ENCODE measurements around the gene FHIT.

Gene FHIT

DNA sequence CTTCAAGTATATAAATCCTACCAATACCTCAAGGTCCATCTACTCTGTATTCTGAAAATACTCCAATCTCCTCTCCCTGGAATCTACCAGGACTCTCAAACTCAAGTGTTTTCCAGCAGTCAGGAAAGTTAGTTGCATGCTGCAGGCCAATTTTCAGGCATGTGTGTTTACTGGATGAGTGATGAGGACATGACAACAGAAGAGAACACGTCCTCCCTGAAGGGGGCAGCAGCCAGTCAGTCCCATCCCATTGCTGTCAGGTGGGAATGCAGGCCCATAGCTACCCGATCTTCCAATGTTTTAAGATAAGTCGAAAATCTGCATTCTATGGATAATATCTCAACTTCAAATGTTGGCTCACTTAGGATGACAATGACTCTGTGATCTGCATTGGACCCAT is 496.2 kb downstream of the FHIT start:
- Histone ChIP-seq H3K27me3 (no peaks in the 10 kb centered on the region), H3K36me3 (no peaks in the 10 kb centered on the region), H3K4me1 (no peaks in the 10 kb centered on the region; the same call in 1 of the 2 replicates), H3K4me3 (ENCODE audit: low read depth, low read length) (no peak overlapping the region), H3K9me3 (no peaks in the 10 kb centered on the region)
- TF ChIP-seq, protein P1, sequence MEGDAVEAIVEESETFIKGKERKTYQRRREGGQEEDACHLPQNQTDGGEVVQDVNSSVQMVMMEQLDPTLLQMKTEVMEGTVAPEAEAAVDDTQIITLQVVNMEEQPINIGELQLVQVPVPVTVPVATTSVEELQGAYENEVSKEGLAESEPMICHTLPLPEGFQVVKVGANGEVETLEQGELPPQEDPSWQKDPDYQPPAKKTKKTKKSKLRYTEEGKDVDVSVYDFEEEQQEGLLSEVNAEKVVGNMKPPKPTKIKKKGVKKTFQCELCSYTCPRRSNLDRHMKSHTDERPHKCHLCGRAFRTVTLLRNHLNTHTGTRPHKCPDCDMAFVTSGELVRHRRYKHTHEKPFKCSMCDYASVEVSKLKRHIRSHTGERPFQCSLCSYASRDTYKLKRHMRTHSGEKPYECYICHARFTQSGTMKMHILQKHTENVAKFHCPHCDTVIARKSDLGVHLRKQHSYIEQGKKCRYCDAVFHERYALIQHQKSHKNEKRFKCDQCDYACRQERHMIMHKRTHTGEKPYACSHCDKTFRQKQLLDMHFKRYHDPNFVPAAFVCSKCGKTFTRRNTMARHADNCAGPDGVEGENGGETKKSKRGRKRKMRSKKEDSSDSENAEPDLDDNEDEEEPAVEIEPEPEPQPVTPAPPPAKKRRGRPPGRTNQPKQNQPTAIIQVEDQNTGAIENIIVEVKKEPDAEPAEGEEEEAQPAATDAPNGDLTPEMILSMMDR (IDR thresholded peaks at IDR 0.05; ENCODE audit: low read depth, low read length) = peak; percentile 79
- peak; percentile 59 for DNase-seq

DNA sequence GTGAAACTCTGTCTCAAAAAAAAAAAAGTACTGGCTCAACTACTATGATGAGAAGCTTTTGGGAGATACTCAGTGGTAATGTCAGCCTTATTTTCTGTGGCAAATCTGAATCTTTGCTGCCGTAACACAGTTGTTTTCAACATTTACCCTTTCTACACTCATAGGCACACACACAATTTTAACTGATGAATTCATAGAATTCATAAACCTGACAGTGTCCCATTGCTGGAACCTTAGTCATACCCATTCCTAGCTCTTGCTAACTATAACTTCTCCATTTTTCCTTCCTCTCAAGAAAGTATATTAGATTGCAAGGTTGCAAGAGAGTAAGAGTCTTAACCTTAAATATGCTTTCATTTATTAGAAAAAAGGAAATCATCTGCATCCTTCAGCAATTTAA is 496.6 kb downstream of the FHIT start:
- no peaks in the 10 kb centered on the region; the same call in 1 of the 2 replicates for H3K4me1 ChIP-seq
- DNase-seq = no peak
- H3K27me3 ChIP-seq = no peaks in the 10 kb centered on the region
- TF ChIP-seq, protein P1 (IDR thresholded peaks at IDR 0.05; ENCODE audit: low read depth, low read length) = no peak
- no peaks in the 10 kb centered on the region for H3K9me3 ChIP-seq
- H3K36me3 ChIP-seq = no peaks in the 10 kb centered on the region
- H3K4me3 ChIP-seq (ENCODE audit: low read depth, low read length) = no peak overlapping the region

DNA sequence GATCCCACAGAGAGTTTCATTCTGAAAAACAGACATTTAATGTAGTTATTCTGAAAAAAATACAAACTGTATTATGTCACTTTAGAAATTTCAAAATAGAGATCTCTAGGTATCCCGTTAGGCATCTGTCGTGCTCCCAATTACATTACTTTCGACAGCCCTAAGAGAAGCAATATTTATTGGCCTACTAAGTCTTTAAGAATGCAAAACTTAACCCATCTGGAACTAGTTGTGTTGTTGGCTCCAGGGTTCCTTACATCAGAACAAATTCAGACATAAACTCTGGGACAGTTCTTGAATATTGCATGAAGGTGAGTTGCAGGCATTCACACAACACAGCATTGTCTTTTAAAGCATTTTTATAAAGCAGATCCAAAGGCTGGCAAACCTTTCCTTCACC is 498.4 kb downstream of the FHIT start:
- no peak for DNase-seq
- TF ChIP-seq, protein P1 (IDR thresholded peaks at IDR 0.05; ENCODE audit: low read depth, low read length) = no peak
- H3K4me1 ChIP-seq = no peaks in the 10 kb centered on the region; the same call in 1 of the 2 replicates
- H3K9me3 ChIP-seq = no peaks in the 10 kb centered on the region
- no peak overlapping the region for H3K4me3 ChIP-seq (ENCODE audit: low read depth, low read length)
- no peaks in the 10 kb centered on the region for H3K36me3 ChIP-seq
- no peaks in the 10 kb centered on the region for H3K27me3 ChIP-seq

DNA sequence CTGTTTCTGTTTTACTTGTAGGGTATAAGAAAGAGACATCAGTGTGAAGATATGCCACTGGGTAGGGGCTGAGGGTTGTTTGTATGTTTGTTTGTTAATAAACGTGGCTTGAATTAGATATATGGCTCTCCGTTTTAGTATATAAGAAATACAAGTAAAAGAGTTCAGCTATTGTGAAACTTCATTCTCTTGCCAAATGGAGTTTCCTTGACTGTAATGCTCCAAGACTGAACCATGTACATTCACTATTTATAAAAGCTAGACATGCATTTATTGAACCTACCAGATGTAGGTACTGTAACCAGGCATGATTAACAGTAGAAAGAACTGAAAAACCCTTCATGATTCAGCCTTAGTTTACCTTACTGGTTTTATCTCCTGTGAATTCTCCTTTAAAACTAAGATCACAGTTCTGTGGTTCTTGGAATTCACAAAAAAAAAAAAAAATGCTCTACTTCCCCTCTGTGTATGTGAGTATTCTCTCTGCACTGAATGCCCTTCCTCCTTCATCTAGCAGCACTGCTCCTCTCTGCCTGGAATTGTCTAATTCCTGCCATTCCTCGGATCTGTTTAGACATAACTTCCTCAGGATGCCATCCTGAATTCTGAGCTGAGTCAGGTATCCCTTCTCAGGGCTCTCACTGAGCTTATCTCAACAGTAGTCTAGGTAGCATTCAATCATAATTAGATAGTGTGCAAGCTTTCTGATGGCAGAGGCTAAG is 504.4 kb downstream of the FHIT start:
- Histone ChIP-seq H3K27me3 (no peaks in the 10 kb centered on the region), H3K36me3 (no peaks in the 10 kb centered on the region), H3K4me3 (ENCODE audit: low read depth, low read length) (no peak overlapping the region), H3K9me3 (no peaks in the 10 kb centered on the region), H3K4me1 (no peaks in the 10 kb centered on the region)
- TF ChIP-seq, protein P1 (IDR thresholded peaks at IDR 0.05; ENCODE audit: low read depth, low read length) = no peak
- DNase-seq = no peak

DNA sequence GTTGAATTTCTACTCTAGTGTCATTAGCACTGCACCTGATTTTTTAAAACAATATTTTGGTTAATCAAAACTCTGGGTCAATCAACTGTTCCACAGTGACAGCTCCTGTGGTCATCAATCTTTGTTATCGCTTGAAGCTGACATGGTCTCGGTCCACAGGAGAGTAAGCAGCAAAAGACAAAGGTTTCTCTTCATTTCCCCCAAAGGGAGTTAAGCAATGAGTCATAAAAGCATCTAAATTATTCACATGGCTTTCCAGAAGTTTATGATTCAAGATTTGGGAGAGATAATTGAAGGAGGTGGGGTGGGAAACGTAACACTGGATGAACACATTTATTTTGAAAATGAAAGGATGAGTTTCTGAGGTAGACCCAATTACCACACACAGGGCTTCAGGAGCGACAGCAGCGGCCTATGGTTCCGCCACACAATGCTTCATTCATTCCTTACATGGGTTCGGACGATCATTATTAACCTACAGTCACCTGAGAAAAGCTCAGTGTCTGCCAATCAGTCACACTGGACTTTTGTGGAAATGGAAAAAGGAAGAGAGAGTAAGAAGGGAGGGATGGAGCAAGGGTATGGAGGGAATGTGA is 505.1 kb downstream of the FHIT start:
- no peaks in the 10 kb centered on the region for H3K27me3 ChIP-seq
- no peaks in the 10 kb centered on the region for H3K4me1 ChIP-seq
- no peaks in the 10 kb centered on the region for H3K9me3 ChIP-seq
- no peak for DNase-seq
- TF ChIP-seq, protein P1 (IDR thresholded peaks at IDR 0.05; ENCODE audit: low read depth, low read length) = no peak
- H3K36me3 ChIP-seq = no peaks in the 10 kb centered on the region
- no peak overlapping the region for H3K4me3 ChIP-seq (ENCODE audit: low read depth, low read length)

DNA sequence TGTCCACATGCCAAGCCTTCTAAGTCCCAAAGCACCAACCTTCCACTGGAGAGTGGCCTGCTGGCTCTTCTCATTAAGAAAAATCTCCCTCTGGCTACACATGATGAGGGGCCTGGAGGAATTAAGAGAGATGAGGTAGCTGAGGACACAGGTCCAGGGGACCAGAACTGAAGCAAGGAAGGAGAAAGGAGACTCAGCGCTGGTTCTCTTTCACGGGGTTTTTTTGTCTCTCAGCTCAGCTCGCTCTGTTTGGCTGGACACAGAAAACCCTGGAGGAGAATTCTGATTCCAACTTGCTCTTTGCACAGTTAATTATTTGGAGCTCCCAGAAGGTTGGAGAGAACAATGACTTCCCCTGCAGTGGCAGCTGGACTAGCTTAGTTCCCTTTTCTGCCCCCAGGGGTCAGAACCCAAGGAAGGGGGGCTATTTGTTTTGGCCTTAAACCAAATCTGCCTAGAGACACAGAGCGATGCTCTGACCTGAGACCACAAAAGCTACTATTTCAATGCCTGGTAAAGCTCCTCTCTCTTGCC is 507.6 kb downstream of the FHIT start:
- H3K36me3 ChIP-seq = no peaks in the 10 kb centered on the region
- no peaks in the 10 kb centered on the region for H3K9me3 ChIP-seq
- TF ChIP-seq, protein P1 (IDR thresholded peaks at IDR 0.05; ENCODE audit: low read depth, low read length) = no peak
- no peaks in the 10 kb centered on the region for H3K27me3 ChIP-seq
- DNase-seq = peak; percentile 8
- no peaks in the 10 kb centered on the region for H3K4me1 ChIP-seq
- H3K4me3 ChIP-seq (ENCODE audit: low read depth, low read length) = no peak overlapping the region
